ENCODE data around the gene EYS. TPM values are rescaled to one million over a fixed set of nuclear protein-coding genes. Genes with fewer than 3 reads are reported as not detected.

Gene EYS
- total and polyA plus RNA-seq, 2 of the 13 experiments (the other 11 are each of a cell fraction or from before 2014, with no cell fraction given), result 0.04 to 0.07 TPM

DNA sequence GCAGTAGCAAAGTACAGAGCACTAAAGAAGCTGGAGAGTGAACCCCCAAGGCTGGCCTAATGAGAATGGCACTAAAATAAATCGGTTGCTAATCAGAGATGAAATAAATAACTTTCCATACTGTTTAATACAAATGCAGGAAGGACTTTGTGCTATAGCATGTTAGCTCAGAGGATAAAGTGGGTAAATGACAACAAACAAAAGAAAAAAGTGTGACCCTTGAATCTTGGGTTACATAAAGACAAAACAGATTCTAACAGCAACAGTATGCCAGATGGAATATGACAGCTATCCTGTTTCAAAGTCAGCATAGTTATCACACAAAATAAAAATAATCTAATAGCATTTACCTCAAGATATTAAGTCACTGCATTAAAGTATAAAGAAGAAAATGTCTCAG lies 1448.7 kb downstream of the EYS start (continued):
- no peak for TF ChIP-seq MEIS1 (CRISPR knock-in tag; IDR thresholded peaks at IDR 0.05; ENCODE audit: borderline replicate concordance)
- no peak for TF ChIP-seq SIN3B (IDR thresholded peaks at IDR 0.05; ENCODE audit: low read length)
- TF ChIP-seq, protein P1, sequence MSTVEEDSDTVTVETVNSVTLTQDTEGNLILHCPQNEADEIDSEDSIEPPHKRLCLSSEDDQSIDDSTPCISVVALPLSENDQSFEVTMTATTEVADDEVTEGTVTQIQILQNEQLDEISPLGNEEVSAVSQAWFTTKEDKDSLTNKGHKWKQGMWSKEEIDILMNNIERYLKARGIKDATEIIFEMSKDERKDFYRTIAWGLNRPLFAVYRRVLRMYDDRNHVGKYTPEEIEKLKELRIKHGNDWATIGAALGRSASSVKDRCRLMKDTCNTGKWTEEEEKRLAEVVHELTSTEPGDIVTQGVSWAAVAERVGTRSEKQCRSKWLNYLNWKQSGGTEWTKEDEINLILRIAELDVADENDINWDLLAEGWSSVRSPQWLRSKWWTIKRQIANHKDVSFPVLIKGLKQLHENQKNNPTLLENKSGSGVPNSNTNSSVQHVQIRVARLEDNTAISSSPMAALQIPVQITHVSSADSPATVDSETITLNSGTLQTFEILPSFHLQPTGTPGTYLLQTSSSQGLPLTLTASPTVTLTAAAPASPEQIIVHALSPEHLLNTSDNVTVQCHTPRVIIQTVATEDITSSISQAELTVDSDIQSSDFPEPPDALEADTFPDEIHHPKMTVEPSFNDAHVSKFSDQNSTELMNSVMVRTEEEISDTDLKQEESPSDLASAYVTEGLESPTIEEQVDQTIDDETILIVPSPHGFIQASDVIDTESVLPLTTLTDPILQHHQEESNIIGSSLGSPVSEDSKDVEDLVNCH (CRISPR knock-in tag; IDR thresholded peaks at IDR 0.05), result no peak
- TF ChIP-seq ZSCAN9 (CRISPR knock-in tag; IDR thresholded peaks at IDR 0.05; ENCODE audit: borderline replicate concordance), result no peak
- no peak for TF ChIP-seq ARID2 (CRISPR knock-in tag; IDR thresholded peaks at IDR 0.05; ENCODE audit: borderline replicate concordance)
- TF ChIP-seq NFIC (IDR thresholded peaks at IDR 0.05; ENCODE audit: low read length), result peak; percentile 44; the same call in 1 of the 2 replicates
- TF ChIP-seq, protein P2, sequence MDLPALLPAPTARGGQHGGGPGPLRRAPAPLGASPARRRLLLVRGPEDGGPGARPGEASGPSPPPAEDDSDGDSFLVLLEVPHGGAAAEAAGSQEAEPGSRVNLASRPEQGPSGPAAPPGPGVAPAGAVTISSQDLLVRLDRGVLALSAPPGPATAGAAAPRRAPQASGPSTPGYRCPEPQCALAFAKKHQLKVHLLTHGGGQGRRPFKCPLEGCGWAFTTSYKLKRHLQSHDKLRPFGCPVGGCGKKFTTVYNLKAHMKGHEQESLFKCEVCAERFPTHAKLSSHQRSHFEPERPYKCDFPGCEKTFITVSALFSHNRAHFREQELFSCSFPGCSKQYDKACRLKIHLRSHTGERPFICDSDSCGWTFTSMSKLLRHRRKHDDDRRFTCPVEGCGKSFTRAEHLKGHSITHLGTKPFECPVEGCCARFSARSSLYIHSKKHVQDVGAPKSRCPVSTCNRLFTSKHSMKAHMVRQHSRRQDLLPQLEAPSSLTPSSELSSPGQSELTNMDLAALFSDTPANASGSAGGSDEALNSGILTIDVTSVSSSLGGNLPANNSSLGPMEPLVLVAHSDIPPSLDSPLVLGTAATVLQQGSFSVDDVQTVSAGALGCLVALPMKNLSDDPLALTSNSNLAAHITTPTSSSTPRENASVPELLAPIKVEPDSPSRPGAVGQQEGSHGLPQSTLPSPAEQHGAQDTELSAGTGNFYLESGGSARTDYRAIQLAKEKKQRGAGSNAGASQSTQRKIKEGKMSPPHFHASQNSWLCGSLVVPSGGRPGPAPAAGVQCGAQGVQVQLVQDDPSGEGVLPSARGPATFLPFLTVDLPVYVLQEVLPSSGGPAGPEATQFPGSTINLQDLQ (CRISPR knock-in tag; IDR thresholded peaks at IDR 0.05), result no peak
- TF ChIP-seq, protein P3, sequence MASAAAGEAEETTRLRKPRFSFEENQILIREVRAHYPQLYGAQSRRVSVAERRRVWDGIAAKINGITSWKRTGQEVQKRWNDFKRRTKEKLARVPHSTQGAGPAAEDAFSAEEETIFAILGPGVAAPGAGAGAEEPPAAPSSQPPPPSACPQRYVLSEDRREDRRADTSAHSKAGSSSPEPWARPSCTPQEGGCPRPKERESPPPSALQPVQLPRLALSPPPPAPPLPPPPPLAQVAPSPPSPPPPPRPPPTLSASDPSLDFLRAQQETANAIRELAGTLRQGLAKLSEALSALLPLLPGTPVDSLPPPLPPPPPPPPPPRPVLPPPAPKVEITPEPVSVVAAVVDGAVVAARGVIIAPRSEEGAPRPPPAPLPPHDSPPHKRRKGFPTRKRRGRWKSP (CRISPR knock-in tag; IDR thresholded peaks at IDR 0.05), result no peak
- no peak for TF ChIP-seq ZNF253 (CRISPR knock-in tag; IDR thresholded peaks at IDR 0.05; ENCODE audit: borderline replicate concordance)
- TF ChIP-seq, protein P4, sequence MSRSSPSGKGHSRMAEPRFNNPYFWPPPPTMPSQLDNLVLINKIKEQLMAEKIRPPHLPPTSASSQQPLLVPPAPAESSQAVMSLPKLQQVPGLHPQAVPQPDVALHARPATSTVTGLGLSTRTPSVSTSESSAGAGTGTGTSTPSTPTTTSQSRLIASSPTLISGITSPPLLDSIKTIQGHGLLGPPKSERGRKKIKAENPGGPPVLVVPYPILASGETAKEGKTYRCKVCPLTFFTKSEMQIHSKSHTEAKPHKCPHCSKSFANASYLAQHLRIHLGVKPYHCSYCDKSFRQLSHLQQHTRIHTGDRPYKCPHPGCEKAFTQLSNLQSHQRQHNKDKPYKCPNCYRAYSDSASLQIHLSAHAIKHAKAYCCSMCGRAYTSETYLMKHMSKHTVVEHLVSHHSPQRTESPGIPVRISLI (CRISPR knock-in tag; IDR thresholded peaks at IDR 0.05; ENCODE audit: borderline replicate concordance), result peak; percentile 30; the same call in 1 of the 2 replicates
- TF ChIP-seq ZNF678 (CRISPR knock-in tag; IDR thresholded peaks at IDR 0.05), result no peak
- TF ChIP-seq, protein P5, sequence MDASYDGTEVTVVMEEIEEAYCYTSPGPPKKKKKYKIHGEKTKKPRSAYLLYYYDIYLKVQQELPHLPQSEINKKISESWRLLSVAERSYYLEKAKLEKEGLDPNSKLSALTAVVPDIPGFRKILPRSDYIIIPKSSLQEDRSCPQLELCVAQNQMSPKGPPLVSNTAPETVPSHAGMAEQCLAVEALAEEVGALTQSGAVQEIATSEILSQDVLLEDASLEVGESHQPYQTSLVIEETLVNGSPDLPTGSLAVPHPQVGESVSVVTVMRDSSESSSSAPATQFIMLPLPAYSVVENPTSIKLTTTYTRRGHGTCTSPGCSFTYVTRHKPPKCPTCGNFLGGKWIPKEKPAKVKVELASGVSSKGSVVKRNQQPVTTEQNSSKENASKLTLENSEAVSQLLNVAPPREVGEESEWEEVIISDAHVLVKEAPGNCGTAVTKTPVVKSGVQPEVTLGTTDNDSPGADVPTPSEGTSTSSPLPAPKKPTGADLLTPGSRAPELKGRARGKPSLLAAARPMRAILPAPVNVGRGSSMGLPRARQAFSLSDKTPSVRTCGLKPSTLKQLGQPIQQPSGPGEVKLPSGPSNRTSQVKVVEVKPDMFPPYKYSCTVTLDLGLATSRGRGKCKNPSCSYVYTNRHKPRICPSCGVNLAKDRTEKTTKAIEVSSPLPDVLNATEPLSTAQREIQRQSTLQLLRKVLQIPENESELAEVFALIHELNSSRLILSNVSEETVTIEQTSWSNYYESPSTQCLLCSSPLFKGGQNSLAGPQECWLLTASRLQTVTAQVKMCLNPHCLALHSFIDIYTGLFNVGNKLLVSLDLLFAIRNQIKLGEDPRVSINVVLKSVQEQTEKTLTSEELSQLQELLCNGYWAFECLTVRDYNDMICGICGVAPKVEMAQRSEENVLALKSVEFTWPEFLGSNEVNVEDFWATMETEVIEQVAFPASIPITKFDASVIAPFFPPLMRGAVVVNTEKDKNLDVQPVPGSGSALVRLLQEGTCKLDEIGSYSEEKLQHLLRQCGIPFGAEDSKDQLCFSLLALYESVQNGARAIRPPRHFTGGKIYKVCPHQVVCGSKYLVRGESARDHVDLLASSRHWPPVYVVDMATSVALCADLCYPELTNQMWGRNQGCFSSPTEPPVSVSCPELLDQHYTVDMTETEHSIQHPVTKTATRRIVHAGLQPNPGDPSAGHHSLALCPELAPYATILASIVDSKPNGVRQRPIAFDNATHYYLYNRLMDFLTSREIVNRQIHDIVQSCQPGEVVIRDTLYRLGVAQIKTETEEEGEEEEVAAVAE (CRISPR knock-in tag; IDR thresholded peaks at IDR 0.05; ENCODE audit: borderline replicate concordance), result no peak
- no peak for TF ChIP-seq ZNF101 (CRISPR knock-in tag; IDR thresholded peaks at IDR 0.05; ENCODE audit: borderline replicate concordance, low read depth)
- peak; percentile 50; the same call in 1 of the 2 replicates for TF ChIP-seq HNF4G (IDR thresholded peaks at IDR 0.05; ENCODE audit: borderline replicate concordance, low read depth, low read length)
- TF ChIP-seq HNF4G (CRISPR knock-in tag; IDR thresholded peaks at IDR 0.05; ENCODE audit: borderline replicate concordance, low read depth), result no peak
- TF ChIP-seq NR3C1 (CRISPR knock-in tag; IDR thresholded peaks at IDR 0.05), result no peak
- TF ChIP-seq SP1 (IDR thresholded peaks at IDR 0.05), result no peak
- no peak for TF ChIP-seq SP1 (CRISPR knock-in tag; IDR thresholded peaks at IDR 0.05)
- TF ChIP-seq ZSCAN25 (CRISPR knock-in tag; IDR thresholded peaks at IDR 0.05), result no peak

Measured in HepG2 (cell line).